Activated naive CD8-positive, alpha-beta T cell (primary cell): ENCODE results near the gene ZNF473.
"Not testable (repeated sequence)": the region's sequence is repeated elsewhere in the genome, so short reads cannot be mapped to it uniquely, and the experiment has no call there.

ENCODE experiments used
- H3K27ac Mint-ChIP-seq: one replicate; pipeline ENCODE4 v1.8.0; 2021; ENCODE audit warnings: mixed read lengths
- H3K27me3 Mint-ChIP-seq: one replicate; pipeline ENCODE4 v1.8.0; 2021; ENCODE audit warnings: mixed read lengths
- H3K36me3 Mint-ChIP-seq: one replicate; pipeline ENCODE4 v1.8.0; 2021; ENCODE audit warnings: mixed read lengths
- H3K4me1 Mint-ChIP-seq: one replicate; pipeline ENCODE4 v1.8.0; 2021; ENCODE audit warnings: low read depth, mixed read lengths
- H3K4me3 Mint-ChIP-seq: one replicate; pipeline ENCODE4 v1.8.0; 2021; ENCODE audit warnings: mild to moderate bottlenecking, mixed read lengths
- H3K9me3 Mint-ChIP-seq: one replicate; pipeline ENCODE4 v1.8.0; 2021; ENCODE audit warnings: low read depth, mixed read lengths

ZNF473 gene

DNA sequence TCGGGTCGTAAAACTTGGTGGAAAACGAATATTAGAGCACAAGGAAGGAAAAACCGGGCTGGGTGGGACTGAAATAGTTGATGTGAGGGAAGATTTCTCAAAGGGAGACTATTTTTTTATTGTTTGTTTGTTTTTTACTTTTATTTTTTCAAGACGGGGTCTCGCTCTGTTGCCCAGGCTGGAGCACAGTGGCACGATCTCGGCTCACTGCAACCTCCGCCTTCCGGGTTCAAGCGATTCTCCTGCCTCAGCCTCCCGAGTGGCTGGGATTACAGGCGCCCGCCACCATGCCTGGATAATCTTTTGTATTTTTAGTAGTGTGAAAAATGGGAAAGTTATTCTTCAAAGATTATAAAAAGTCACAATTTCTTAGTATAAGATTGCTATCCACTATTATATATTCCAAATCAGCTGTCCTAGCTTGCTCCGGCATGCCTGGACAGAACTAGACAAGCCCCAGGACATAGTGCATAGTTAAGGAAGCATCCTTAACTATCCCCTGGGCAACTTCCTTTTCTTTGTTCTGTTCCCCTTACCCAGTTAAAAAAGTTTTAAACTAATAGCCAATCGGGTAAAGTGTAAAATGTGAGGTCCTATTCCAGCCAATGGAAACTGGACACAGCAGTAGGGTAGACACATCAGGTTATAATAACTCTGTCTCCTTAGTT is 25.6 kb downstream of the ZNF473 start:
- H3K27me3 Mint-ChIP-seq, H3K9me3 Mint-ChIP-seq: not testable (repeated sequence)
- Mint-ChIP-seq H3K4me3 (peak overlapping the region; percentile 87), H3K4me1 (peaks cover 12% of the 10 kb centered on the region), H3K27ac (peak overlapping the region; percentile 16), H3K36me3 (peaks cover 11% of the 10 kb centered on the region)

DNA sequence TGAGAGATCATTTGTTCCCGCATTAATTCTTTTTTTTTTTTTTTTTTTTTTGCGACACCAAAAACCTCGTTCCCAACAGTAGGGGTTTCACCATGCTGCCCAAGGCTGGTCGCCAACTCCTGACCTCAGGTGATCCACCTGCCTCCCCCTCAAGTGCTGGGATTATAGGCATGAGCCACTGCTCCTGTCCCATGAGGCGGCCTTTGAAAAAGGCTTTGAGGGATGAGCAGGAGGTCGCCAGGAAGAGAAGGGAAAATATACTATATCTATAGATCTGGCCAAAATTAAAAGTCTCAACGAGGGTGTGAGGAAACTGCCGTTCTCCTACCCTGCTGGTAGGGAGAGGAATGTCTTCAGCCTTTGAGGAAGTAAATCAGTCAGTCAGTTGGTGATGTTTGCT is 26.2 kb downstream of the ZNF473 start:
- Mint-ChIP-seq H3K4me3 (peak overlapping the region; percentile 87), H3K9me3 (no peaks in the 10 kb centered on the region), H3K27ac (no peak overlapping the region), H3K4me1 (peaks cover 12% of the 10 kb centered on the region), H3K27me3 (peaks cover 5% of the 10 kb centered on the region), H3K36me3 (peaks cover 5% of the 10 kb centered on the region)

DNA sequence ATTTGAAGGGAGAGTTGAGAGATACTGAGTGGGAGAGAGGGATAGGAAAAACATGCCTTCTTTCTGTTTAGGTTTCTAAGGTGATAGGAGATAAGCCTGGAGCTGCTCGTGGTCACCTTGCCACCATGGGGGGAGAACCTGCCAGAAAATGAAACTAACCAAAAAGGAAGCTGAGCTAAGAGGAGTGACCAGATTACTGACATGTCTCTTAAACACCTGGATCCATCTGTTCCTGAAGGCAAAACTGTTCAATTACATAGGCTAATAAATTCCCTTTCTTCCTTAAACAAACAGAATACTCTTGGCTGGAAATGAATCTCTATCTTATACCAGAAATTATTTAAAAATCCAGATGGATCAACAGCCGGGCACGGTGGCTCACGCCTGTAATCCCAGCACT is 27.3 kb downstream of the ZNF473 start:
- peaks cover 12% of the 10 kb centered on the region for H3K4me1 Mint-ChIP-seq
- H3K27me3 Mint-ChIP-seq, result peaks cover 5% of the 10 kb centered on the region
- H3K36me3 Mint-ChIP-seq, result no peaks in the 10 kb centered on the region
- no peaks in the 10 kb centered on the region for H3K9me3 Mint-ChIP-seq
- no peak overlapping the region for H3K27ac Mint-ChIP-seq
- no peak overlapping the region for H3K4me3 Mint-ChIP-seq

DNA sequence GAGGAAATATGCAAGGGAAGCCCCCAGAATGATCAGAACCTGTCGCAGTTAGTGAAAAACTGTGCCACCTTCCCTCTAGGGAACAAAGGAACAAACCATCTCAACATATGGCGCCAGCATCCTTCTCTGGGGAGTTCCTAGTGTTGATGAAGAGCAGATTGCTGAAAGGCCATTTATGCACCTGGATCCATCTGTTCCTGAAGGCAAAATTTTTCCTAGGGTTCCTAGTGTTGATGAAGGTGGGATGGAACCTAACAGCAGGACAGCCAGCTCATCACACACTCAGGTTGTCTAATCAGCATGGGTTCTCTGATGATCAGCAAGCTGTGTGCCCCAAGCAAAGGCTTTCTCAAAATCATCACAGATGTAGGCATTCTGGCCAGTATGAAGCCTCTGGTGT is 32.6 kb downstream of the ZNF473 start:
- peaks cover 5% of the 10 kb centered on the region for H3K36me3 Mint-ChIP-seq
- H3K27ac Mint-ChIP-seq, result no peak overlapping the region
- peaks cover 8% of the 10 kb centered on the region for H3K9me3 Mint-ChIP-seq
- H3K4me1 Mint-ChIP-seq, result no peaks in the 10 kb centered on the region
- H3K4me3 Mint-ChIP-seq, result no peak overlapping the region
- H3K27me3 Mint-ChIP-seq, result peaks cover 8% of the 10 kb centered on the region

- peaks cover 5% of the 10 kb centered on the region for H3K36me3 Mint-ChIP-seq
- peaks cover 9% of the 10 kb centered on the region for H3K27me3 Mint-ChIP-seq
- no peak overlapping the region for H3K4me3 Mint-ChIP-seq
- peaks cover 8% of the 10 kb centered on the region for H3K9me3 Mint-ChIP-seq
- no peak overlapping the region for H3K27ac Mint-ChIP-seq
- H3K4me1 Mint-ChIP-seq, result no peaks in the 10 kb centered on the region
Observed at GRCh38 chr19:50059045-50059444, 33.2 kb downstream of the ZNF473 start.

GRCh38 chr19:50060107-50060506 is 34.3 kb downstream of the ZNF473 start:
- peaks cover 8% of the 10 kb centered on the region for H3K9me3 Mint-ChIP-seq
- peaks cover 5% of the 10 kb centered on the region for H3K36me3 Mint-ChIP-seq
- H3K4me3 Mint-ChIP-seq, result no peak overlapping the region
- no peaks in the 10 kb centered on the region for H3K4me1 Mint-ChIP-seq
- no peak overlapping the region for H3K27ac Mint-ChIP-seq
- peaks cover 9% of the 10 kb centered on the region for H3K27me3 Mint-ChIP-seq

GRCh38 chr19:50061650-50062049 is 35.8 kb downstream of the ZNF473 start:
- H3K36me3 Mint-ChIP-seq, result peaks cover 5% of the 10 kb centered on the region
- no peak overlapping the region for H3K4me3 Mint-ChIP-seq
- H3K4me1 Mint-ChIP-seq, result no peaks in the 10 kb centered on the region
- peaks cover 8% of the 10 kb centered on the region for H3K9me3 Mint-ChIP-seq
- peaks cover 9% of the 10 kb centered on the region for H3K27me3 Mint-ChIP-seq
- no peak overlapping the region for H3K27ac Mint-ChIP-seq

- H3K4me3 Mint-ChIP-seq, result no peak overlapping the region
- no peak overlapping the region for H3K27ac Mint-ChIP-seq
- H3K9me3 Mint-ChIP-seq, result no peaks in the 10 kb centered on the region
- no peaks in the 10 kb centered on the region for H3K4me1 Mint-ChIP-seq
- no peaks in the 10 kb centered on the region for H3K36me3 Mint-ChIP-seq
- peaks cover 9% of the 10 kb centered on the region for H3K27me3 Mint-ChIP-seq
Observed at GRCh38 chr19:50065938-50066337, 40.1 kb downstream of the ZNF473 start.

- H3K4me1 Mint-ChIP-seq, result no peaks in the 10 kb centered on the region
- no peak overlapping the region for H3K4me3 Mint-ChIP-seq
- H3K27me3 Mint-ChIP-seq, result peaks cover 6% of the 10 kb centered on the region
- H3K9me3 Mint-ChIP-seq, result no peaks in the 10 kb centered on the region
- no peaks in the 10 kb centered on the region for H3K36me3 Mint-ChIP-seq
- no peak overlapping the region for H3K27ac Mint-ChIP-seq
Observed at GRCh38 chr19:50067575-50067974, 41.8 kb downstream of the ZNF473 start.

- H3K4me3 Mint-ChIP-seq, H3K9me3 Mint-ChIP-seq, H3K4me1 Mint-ChIP-seq, H3K27me3 Mint-ChIP-seq, H3K36me3 Mint-ChIP-seq, H3K27ac Mint-ChIP-seq: not testable (repeated sequence)
Observed at GRCh38 chr19:50068382-50068781, 42.6 kb downstream of the ZNF473 start.

DNA sequence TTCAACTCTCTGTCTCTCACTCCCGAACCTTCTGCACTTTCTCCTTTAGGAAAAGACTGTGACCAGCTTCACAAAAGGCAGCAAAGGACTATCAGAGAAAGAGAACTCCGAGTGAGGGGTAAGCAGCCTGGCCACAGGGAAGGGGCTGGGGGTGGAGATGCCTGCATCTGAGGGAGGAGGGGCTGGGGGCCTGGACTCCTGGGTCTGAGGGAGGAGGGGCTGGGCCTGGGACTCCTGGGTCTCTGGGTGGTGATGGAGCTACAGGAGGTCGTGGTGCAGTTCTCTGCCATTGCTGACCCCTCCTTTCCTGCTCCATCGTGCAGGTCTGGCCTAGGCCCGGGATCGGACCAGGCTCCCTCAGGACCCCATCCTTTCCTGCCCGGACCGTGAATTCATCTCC is 49.3 kb downstream of the ZNF473 start:
- not testable (repeated sequence) for H3K9me3 Mint-ChIP-seq, H3K36me3 Mint-ChIP-seq, H3K4me3 Mint-ChIP-seq, H3K4me1 Mint-ChIP-seq, H3K27me3 Mint-ChIP-seq, H3K27ac Mint-ChIP-seq

DNA sequence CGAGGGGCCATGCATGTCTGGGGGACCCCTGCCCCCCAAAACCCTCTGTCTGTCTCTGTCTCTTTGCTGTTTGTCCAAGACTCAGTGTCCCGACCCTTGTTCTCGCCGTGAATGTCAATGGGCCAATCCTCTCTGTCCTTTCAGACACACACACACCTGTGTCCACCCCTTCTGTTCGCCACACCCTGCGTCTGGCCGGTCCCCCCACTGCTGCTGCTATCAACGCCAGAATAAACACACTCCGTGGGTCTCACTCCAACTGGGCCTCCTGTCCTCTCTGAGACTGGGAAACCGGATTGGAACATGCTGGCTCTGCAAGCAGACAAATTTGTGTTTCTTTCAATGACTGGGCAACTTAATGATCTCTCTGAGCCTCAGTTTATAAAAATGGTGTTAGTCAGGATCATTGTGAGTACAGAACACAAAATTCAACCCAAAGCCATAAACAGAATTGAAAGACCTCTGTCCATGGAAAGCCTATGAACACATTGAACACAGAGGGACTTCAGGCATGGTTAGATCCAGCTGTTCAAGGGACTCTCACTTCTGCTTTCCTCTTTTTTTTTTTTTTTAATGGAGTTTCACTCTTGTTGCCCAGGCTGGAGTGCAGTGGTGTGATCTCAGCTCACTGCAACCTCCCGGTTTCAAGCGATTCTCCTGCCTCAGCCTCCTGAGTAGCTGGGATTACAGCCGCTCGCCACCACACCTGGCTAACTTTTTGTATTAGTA is 50.0 kb downstream of the ZNF473 start:
- not testable (repeated sequence) for H3K4me1 Mint-ChIP-seq, H3K27ac Mint-ChIP-seq, H3K9me3 Mint-ChIP-seq, H3K27me3 Mint-ChIP-seq, H3K36me3 Mint-ChIP-seq, H3K4me3 Mint-ChIP-seq

- H3K4me1 Mint-ChIP-seq, H3K27ac Mint-ChIP-seq, H3K4me3 Mint-ChIP-seq, H3K9me3 Mint-ChIP-seq, H3K27me3 Mint-ChIP-seq, H3K36me3 Mint-ChIP-seq: not testable (repeated sequence)
Observed at GRCh38 chr19:50076581-50077355, 51.0 kb downstream of the ZNF473 start.

GRCh38 chr19:50079014-50079413 is 53.2 kb downstream of the ZNF473 start:
- peaks cover 11% of the 10 kb centered on the region for H3K27me3 Mint-ChIP-seq
- not testable (repeated sequence) for H3K36me3 Mint-ChIP-seq

GRCh38 chr19:50084440-50084839 is 58.6 kb downstream of the ZNF473 start:
- peaks cover 11% of the 10 kb centered on the region for H3K27me3 Mint-ChIP-seq
- H3K36me3 Mint-ChIP-seq, H3K4me3 Mint-ChIP-seq, H3K9me3 Mint-ChIP-seq, H3K4me1 Mint-ChIP-seq, H3K27ac Mint-ChIP-seq: not testable (repeated sequence)

More at GRCh38 chr19:50079014-50079413, 53.2 kb downstream of the ZNF473 start:
- not testable (repeated sequence) for H3K4me3 Mint-ChIP-seq, H3K4me1 Mint-ChIP-seq, H3K9me3 Mint-ChIP-seq, H3K27ac Mint-ChIP-seq
